ENCODE measurements around the gene IQGAP2.

Gene IQGAP2

DNA sequence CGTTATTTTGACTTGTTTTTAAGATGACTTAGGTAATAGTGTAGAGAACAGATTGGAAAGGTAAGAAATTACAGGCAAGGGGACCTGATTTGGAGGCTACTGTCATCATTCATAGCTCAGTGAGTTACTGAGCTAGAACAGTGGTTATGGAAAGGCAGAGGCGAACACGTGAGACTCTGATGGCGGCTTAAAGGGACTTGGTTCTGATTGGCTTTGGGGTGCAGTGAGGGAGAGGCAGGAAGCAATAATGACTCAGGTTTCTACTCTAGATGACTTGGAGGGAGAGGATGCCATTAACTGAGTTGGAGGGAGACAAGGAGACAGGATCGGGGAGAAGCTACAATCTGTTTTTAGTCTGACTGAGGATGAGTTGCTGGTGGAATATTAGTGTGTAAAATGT lies 217.1 kb downstream of the IQGAP2 start:
- H3K9me3 ChIP-seq (ENCODE audit: control insufficient read depth, insufficient read depth, low read depth, low read length): no peaks in the 10 kb centered on the region
- 0 out of 2 replicates have a peak, but pooled peaks cover 3% of the 10 kb centered on the region for H3K4me1 ChIP-seq (ENCODE audit: control insufficient read depth, insufficient read depth, low read length)
- POLR2A ChIA-PET: no interaction called here
- no peak overlapping the region for H3K4me3 ChIP-seq (ENCODE audit: low read depth, low read length)
- no peak overlapping the region for H3K27ac ChIP-seq (ENCODE audit: extremely low read depth, low read depth, low read length)
- CTCF ChIA-PET: interaction anchor here (1.5 to 1.8 kb wide), 2 partner anchors 18 to 20 kb away, joined by 5 to 7 read pairs; no protein-coding TSS in a partner anchor
- H3K36me3 ChIP-seq (ENCODE audit: control insufficient read depth in 2 of 2, insufficient read depth in 1 of 2, low read length in 2 of 2): no peaks in the 10 kb centered on the region
- TF ChIP-seq ZNF24 (tag by site-specific recombination; IDR thresholded peaks at IDR 0.05): no peak
- TF ChIP-seq, protein P1, sequence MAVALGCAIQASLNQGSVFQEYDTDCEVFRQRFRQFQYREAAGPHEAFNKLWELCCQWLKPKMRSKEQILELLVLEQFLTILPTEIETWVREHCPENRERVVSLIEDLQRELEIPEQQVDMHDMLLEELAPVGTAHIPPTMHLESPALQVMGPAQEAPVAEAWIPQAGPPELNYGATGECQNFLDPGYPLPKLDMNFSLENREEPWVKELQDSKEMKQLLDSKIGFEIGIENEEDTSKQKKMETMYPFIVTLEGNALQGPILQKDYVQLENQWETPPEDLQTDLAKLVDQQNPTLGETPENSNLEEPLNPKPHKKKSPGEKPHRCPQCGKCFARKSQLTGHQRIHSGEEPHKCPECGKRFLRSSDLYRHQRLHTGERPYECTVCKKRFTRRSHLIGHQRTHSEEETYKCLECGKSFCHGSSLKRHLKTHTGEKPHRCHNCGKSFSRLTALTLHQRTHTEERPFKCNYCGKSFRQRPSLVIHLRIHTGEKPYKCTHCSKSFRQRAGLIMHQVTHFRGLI (tag by site-specific recombination; IDR thresholded peaks at IDR 0.05): no peak
- TF ChIP-seq, protein P2, sequence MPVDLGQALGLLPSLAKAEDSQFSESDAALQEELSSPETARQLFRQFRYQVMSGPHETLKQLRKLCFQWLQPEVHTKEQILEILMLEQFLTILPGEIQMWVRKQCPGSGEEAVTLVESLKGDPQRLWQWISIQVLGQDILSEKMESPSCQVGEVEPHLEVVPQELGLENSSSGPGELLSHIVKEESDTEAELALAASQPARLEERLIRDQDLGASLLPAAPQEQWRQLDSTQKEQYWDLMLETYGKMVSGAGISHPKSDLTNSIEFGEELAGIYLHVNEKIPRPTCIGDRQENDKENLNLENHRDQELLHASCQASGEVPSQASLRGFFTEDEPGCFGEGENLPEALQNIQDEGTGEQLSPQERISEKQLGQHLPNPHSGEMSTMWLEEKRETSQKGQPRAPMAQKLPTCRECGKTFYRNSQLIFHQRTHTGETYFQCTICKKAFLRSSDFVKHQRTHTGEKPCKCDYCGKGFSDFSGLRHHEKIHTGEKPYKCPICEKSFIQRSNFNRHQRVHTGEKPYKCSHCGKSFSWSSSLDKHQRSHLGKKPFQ (tag by site-specific recombination; IDR thresholded peaks at IDR 0.05): no peak
- TF ChIP-seq ZNF114 (tag by site-specific recombination; IDR thresholded peaks at IDR 0.05): no peak
- TF ChIP-seq ZNF510 (tag by site-specific recombination; IDR thresholded peaks at IDR 0.05; ENCODE audit: insufficient replicate concordance): no peak
- TF ChIP-seq ZNF747 (tag by site-specific recombination; IDR thresholded peaks at IDR 0.05): no peak
- TF ChIP-seq ZNF600 (tag by site-specific recombination; IDR thresholded peaks at IDR 0.05): no peak
- no peak for TF ChIP-seq ZNF184 (tag by site-specific recombination; IDR thresholded peaks at IDR 0.05)
- no peak for TF ChIP-seq SP7 (tag by site-specific recombination; IDR thresholded peaks at IDR 0.05)
- TF ChIP-seq, protein P3, sequence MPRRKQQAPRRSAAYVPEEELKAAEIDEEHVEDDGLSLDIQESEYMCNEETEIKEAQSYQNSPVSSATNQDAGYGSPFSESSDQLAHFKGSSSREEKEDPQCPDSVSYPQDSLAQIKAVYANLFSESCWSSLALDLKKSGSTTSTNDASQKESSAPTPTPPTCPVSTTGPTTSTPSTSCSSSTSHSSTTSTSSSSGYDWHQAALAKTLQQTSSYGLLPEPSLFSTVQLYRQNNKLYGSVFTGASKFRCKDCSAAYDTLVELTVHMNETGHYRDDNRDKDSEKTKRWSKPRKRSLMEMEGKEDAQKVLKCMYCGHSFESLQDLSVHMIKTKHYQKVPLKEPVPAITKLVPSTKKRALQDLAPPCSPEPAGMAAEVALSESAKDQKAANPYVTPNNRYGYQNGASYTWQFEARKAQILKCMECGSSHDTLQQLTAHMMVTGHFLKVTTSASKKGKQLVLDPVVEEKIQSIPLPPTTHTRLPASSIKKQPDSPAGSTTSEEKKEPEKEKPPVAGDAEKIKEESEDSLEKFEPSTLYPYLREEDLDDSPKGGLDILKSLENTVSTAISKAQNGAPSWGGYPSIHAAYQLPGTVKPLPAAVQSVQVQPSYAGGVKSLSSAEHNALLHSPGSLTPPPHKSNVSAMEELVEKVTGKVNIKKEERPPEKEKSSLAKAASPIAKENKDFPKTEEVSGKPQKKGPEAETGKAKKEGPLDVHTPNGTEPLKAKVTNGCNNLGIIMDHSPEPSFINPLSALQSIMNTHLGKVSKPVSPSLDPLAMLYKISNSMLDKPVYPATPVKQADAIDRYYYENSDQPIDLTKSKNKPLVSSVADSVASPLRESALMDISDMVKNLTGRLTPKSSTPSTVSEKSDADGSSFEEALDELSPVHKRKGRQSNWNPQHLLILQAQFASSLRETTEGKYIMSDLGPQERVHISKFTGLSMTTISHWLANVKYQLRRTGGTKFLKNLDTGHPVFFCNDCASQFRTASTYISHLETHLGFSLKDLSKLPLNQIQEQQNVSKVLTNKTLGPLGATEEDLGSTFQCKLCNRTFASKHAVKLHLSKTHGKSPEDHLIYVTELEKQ (tag by site-specific recombination; IDR thresholded peaks at IDR 0.05; ENCODE audit: borderline replicate concordance): no peak
- TF ChIP-seq ZNF248 (tag by site-specific recombination; IDR thresholded peaks at IDR 0.05): no peak
- TF ChIP-seq ZNF621 (tag by site-specific recombination; IDR thresholded peaks at IDR 0.05): no peak
- no peak for TF ChIP-seq ZNF16 (tag by site-specific recombination; IDR thresholded peaks at IDR 0.05; ENCODE audit: low read depth)
- no peak for TF ChIP-seq ZNF658 (tag by site-specific recombination; IDR thresholded peaks at IDR 0.05)
- TF ChIP-seq, protein P4, sequence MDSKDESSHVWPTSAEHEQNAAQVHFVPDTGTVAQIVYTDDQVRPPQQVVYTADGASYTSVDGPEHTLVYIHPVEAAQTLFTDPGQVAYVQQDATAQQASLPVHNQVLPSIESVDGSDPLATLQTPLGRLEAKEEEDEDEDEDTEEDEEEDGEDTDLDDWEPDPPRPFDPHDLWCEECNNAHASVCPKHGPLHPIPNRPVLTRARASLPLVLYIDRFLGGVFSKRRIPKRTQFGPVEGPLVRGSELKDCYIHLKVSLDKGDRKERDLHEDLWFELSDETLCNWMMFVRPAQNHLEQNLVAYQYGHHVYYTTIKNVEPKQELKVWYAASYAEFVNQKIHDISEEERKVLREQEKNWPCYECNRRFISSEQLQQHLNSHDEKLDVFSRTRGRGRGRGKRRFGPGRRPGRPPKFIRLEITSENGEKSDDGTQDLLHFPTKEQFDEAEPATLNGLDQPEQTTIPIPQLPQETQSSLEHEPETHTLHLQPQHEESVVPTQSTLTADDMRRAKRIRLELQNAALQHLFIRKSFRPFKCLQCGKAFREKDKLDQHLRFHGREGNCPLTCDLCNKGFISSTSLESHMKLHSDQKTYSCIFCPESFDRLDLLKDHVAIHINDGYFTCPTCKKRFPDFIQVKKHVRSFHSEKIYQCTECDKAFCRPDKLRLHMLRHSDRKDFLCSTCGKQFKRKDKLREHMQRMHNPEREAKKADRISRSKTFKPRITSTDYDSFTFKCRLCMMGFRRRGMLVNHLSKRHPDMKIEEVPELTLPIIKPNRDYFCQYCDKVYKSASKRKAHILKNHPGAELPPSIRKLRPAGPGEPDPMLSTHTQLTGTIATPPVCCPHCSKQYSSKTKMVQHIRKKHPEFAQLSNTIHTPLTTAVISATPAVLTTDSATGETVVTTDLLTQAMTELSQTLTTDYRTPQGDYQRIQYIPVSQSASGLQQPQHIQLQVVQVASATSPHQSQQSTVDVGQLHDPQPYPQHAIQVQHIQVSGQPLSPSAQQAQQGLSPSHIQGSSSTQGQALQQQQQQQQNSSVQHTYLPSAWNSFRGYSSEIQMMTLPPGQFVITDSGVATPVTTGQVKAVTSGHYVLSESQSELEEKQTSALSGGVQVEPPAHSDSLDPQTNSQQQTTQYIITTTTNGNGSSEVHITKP (tag by site-specific recombination; IDR thresholded peaks at IDR 0.05): no peak
- no peak for TF ChIP-seq EGR2 (tag by site-specific recombination; IDR thresholded peaks at IDR 0.05; ENCODE audit: low read depth)
- TF ChIP-seq ZNF544 (tag by site-specific recombination; IDR thresholded peaks at IDR 0.05): no peak
- no peak for TF ChIP-seq ZNF146 (tag by site-specific recombination; IDR thresholded peaks at IDR 0.05)

Measured in HEK293 (cell line).